Raji (cell line): Measurements from ENCODE around the gene EFNA5.

Experiments
- POLR2A ChIP-seq: IDR thresholded peaks from 2 replicates; pipeline ENCODE4 v1.6.1; 2011; ENCODE audit warnings: low read depth, low read length, control low read depth; ENCODE audit not compliant: insufficient read depth

Gene EFNA5

DNA sequence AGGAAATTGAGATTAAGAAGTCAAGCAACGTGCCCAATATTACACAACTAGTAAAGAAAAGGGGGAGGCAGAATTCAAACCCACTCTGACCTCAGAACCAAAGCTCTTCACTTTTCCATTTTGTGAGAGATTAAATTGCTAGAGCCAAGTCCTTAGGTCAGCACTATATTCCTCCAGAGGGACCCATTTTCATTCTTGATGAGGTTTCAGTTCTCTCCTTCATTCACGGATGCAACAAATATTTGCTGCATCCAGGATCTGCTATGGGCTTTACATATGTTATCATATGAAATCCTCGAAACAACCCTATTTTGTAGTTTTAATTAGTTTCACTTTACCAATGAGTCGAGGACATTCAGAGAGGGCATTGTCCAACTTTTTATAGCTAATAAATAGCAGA lies 239.2 kb downstream of the EFNA5 start:
- TF ChIP-seq POLR2A, result no peak

- no peak for TF ChIP-seq POLR2A
These were observed 240.6 kb downstream of the EFNA5 start for GRCh38 chr5:107430071-107430625.

GRCh38 chr5:107428303-107428813 lies 242.4 kb downstream of the EFNA5 start:
- TF ChIP-seq POLR2A, result no peak

- TF ChIP-seq POLR2A, result no peak
These were observed 243.9 kb downstream of the EFNA5 start for GRCh38 chr5:107426872-107427271.

DNA sequence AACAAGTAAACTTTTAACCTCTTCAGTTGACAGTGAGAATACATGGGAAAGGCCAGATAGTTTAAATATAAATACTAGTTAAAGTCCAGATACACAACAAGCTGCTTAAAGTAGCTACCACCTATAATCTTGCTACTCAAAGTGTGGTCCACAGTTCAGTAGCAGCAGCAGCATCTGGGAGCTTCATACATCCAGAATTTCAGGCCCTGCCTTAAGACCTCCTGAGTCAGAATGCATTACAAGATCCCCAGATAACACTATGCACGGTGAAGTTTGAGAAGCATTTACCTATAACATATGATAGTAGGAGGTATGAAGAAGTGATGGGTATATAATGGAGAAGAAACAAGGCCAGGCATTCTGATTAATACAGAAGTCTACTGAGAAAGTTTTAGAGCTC lies 244.5 kb downstream of the EFNA5 start:
- no peak for TF ChIP-seq POLR2A

DNA sequence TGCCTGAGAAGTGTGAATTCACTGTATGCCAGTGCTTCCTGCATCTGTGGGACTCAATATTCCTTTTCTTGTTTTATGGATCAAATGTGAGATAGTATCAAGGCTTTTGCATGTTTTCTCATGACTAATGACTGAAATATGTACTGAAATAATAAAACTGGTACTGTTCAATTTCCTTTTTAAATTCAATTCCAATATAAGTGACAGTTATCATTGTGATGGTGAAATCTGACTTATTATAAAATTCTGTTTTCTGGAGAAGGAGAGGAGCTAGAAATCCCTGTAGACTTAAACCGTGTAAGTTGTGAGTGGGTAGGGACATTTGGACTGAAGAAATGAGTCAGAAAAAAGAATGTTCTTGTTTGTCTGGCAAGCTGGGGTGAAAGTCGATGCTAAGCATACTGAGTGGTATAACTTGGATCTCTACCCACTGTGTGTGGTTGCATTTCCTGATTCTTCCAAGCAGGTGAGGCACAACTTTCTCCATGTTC lies 245.2 kb downstream of the EFNA5 start:
- TF ChIP-seq POLR2A, result no peak

GRCh38 chr5:107424491-107424890 lies 246.2 kb downstream of the EFNA5 start:
- TF ChIP-seq POLR2A, result no peak

GRCh38 chr5:107422494-107422893 lies 248.2 kb downstream of the EFNA5 start:
- TF ChIP-seq POLR2A, result no peak

DNA sequence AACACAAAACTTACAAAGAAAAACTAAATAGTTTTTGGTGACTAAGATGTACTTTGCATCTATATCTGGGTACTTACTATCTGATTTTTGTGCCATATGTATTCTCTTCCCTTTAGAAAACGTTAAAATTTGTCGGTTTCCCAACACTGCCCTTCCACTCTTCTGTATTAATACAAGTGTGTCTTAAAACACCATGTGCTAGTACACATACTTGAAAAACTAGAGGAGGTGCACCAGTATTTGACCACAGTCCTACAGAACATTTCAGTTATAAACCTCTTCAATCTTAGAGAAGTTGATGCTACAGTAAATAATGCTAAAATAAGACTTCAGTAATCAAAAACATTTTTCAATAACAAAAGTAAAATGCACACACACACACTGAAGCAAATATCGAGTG lies 251.2 kb downstream of the EFNA5 start:
- no peak for TF ChIP-seq POLR2A

DNA sequence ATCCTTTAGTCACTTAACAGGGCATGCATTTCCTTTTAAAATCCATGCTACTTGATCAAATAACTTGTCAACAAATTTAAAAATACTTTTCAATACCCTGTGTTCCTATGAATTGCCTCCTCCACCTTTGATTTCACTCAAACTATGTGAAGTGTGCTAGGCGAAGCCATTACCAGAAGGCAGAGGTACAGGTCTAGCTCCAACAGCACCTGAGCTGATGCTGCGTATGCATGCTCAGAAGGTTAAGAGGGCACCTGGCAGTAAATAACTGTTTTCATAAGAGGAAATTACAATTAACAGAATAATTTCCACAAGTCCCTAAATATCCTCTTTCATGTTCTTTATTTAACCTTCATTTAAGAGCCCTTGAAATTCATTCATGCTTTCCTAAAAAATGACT lies 251.8 kb downstream of the EFNA5 start:
- no peak for TF ChIP-seq POLR2A

GRCh38 chr5:107418071-107418470 lies 252.7 kb downstream of the EFNA5 start:
- TF ChIP-seq POLR2A, result no peak

DNA sequence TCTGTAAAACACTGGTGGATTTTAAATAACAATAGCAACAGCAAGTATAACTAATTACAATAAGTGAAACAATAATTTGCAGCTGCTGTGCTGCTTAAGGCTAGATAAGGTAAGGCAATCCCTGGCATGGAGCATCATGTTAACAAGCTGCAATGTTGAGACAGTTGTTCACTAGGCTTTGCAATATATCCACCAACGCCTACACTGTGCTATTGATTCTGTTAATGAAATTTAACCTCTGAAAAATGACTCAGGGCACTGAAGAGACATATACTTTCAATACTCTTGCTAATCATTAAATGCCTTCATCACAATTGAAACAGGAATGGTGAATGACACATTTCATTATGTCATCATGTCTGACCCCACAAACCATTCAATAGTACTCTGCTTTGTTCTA lies 255.0 kb downstream of the EFNA5 start:
- TF ChIP-seq POLR2A, result no peak

DNA sequence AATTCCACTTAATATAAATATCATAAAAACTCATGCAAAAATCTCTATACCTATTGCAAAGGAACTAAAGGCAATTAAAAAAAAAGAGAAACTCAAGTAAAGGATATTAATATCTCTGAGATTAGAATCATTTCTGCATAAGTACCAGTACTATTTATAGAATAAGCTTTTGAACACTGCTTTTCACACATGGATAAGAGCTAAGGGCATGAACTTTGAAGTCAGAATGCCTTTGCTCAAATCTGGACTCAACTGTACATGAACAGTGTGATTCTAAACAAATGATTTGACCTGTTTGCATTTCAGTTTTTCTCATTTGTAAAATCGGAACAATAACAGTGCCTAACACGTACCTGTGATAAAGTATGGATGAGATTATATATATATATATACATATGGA lies 255.9 kb downstream of the EFNA5 start:
- no peak for TF ChIP-seq POLR2A

GRCh38 chr5:107413754-107414153 lies 257.0 kb downstream of the EFNA5 start:
- TF ChIP-seq POLR2A, result no peak

GRCh38 chr5:107408564-107408963 lies 262.2 kb downstream of the EFNA5 start:
- no peak for TF ChIP-seq POLR2A

GRCh38 chr5:107407713-107408298 lies 262.9 kb downstream of the EFNA5 start:
- TF ChIP-seq POLR2A, result no peak
